GF-D8 (cell line): ENCODE measurements around the gene HES3.
A peak's percentile ranks its signal among the peaks of the same experiment; 100 is the strongest.

Experiments used
- DNase-seq: peaks from one replicate; lab custom pipeline; 2025; lab: John Stamatoyannopoulos, UW

HES3 gene

DNA sequence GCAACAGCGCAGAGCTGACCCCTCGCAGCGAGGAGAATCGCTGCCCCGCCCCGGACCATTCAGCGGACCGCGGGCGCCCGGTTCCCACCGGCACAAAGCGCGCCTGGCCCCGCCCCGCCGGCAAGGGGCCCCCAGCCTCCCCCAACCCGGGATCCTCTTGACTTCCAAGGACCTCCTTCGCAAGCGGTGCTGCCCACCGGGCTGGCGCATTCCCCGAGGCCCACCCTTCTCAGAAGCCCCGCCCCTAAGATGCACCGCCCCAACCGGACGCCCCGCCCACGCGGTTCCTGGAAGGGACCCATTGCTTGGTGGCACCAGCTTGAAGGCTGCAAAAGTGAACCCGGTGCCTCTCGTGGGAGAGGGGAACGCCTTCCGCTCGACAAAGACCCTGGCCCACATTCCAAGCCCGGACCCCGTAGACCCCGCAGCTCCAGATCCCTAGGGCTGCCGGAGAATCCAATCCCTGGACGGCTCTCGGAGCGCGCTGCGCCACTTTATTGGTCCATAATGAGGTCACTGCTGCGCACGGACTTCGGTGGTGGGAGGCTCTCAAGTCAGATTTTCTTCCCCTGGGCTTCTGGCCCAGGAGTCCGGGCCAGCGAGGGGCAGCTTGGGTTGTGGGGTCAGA lies 2.0 kb downstream of the HES3 start:
- DNase-seq = no peak

DNA sequence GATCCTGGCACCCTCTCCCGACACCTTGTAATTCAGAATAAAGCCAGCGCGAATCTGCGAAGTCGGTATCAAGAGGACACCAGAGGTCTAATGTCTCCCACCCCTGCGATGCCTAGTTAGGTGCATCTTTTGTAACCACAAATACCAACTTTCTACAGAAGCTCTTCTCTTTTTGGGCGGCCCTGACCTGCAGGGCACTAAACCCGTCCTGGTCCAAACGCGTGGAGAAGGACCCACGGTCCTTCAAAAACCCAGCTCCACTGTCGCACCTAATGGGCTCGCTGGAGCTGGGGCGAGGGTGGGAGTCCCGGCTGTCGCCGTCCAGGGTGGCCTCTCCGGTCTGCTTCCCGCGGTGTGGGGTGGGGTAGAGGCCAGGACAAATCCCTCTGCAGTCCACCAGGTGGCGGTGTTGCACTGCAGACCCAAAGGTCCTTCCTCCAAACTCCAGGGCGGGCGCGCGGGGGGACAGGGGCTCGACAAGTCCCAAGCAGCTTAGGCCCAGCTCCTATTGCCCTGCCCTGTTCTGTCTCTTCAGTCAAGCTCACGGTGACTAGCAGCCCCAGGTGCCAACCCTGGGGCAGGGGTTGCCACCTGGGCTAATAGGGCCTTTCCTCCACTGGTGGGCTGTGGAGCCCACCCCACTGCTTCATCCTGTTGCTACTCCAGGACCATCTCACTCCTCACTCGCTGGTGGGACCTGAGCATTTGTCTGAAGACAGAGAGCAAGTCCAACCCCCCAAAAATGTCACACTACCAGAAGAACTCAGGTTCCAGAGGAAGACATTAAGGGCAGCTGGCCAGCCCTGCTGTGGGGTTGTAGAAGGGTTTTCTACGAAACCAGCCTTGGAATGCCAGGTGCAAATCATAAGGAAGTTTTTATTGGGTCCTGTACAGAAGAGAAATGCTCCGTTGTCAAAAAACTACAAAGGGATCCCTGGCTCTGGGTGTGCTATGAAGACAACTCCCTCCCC lies 2.8 kb downstream of the HES3 start:
- peak; percentile 10 for DNase-seq

DNA sequence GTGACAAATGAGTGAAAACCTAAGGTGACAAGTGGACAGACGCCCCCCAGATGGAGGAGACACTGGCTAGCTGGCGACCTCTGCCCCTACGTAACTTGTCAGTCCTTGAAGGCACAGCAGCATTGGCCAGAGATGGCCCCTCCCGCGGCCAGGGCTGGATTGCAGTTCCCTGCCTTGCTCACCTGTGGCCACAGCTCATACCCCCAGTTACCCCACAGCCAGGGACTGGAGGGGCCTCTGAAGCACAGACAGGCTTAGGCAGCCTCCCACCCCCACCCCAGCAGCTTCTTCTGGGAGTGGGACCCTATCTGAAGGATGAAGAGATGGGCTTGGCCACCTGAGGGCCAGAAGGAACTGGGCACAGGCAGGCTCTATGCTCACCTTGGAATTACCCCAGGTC lies 3.7 kb downstream of the HES3 start:
- DNase-seq = no peak

DNA sequence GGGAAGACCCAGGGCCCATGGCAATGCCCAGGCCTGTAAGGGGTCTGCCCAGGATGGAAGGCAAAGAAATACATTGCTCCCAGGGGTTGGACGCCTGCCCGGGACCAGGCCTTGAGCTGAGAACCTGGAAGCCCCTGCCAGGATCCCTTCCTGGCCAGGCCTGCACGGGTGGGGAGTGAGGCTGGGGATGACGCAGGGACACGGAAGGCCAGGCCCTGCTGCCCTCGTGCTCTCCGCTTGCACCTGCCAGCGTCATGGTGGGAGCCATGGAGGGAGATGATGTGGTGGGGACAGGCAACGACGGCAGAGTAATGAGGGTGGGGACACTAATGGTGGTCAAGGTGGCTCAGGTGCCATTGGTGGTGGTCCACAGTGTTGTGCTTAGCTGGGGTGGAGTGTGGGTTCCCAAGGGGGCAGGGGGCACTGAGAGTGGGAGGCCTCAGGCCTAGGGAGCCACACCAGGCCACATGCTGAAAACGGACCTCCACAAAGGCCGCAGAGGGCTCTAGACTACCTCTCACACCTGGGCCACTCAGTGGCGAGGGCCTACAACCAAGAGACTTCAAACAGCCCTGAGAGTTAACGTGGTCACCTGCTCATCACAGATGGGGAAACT lies 4.3 kb downstream of the HES3 start:
- no peak for DNase-seq

DNA sequence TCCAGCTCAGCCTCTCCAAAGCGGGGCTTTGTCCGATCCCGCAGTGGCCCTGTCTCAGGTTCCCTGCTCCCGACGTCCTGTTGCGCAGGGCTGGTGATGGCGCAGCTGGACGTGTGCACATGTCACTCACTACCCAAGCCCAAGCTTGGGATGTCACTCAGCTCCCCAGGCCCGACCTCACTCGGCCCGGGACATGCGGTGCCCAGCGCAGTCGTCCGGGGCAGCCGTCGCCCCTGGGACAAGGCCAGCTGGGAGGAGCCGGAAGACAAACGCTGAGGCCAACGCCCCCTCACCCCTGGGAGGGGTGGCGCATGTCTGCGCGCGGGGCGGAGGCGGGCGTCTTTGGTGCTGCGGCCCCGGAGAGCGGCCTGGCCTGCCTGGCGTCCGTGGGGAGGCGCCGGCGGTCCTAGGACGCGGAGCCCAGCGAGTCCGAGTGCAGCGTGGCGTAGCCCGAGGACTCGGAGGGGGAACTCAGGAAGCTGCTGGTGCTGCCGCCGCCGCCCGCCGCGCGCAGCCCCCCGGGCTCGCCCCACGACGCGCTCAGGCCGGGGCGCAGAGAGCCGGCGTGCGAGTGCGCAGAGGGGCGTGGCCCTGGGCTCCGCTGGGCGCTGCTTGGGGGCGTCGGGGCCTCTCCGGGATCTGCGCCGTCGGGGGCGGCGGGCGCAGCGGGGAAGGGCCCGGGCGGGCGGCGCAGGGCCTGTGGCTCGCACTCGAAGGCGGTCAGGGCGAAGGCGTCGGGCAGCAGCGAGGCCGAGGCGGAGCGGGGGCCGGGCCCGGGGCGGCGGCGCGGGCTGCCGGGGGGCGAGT lies 5.2 kb downstream of the HES3 start:
- DNase-seq = no peak

DNA sequence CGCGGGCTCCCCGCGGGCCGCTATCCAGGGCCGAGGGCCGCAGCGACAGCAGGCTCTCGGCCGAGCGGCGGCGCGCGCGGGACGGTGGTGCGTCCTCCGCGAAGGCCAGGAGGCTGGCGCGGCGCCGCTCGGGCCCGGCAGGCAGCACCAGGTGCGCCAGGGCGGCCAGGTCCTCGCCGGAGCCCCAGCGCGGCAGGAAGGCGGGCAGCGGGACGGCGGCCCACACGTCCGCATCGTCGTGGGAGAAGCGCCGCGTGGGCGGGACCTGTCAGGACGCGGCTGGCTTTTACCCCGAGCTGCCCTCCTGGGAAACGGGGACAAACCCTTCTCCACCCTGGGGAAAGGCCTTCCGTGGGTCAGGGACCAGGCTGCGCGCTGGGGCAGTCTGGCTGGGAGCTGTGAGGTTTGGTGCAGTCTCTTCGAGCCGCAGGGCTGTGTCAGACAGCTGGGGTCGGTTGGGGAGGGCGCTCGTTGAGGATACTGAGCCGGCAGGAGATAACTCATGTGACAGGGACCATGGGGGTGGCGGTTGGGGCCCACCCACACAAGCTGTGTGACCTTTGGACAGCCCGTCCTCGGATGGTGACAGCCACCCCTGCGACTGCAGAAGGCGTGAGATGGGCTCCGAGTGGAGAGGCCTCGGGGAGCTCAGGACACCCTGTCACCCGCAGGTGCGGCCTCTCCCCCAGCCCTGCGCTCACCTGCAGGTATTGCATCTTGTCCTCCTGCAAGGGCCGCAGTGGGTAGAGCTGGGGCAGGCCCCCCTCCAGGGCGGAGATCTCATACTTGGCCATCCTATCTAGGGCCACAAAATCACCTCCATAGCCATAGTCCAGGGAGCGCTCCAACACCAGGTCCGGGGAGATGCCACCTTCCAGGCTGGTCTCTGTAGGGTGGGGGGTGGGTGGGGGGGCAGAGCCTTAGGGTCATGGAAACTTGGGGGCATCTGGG lies 6.0 kb downstream of the HES3 start:
- DNase-seq = no peak

DNA sequence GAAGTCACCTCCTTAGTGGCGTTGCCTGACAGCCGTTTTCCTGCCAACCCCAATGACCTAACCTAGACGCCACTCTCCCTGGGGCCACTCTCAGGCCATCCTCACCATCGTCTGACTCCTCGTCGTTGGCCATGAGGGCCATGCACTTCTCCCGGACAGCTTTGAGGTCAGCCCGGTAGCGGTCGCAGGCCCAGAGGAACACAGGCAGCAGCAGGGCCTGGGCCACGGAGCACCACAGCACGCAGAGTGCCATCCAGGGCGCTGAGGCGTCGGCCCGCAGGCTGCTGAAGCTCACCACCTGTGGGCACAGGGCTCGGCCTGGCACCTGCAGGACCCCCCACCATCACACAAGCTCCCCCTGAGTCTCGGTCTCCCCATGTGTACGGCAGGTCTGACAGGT lies 7.3 kb downstream of the HES3 start:
- DNase-seq = no peak

DNA sequence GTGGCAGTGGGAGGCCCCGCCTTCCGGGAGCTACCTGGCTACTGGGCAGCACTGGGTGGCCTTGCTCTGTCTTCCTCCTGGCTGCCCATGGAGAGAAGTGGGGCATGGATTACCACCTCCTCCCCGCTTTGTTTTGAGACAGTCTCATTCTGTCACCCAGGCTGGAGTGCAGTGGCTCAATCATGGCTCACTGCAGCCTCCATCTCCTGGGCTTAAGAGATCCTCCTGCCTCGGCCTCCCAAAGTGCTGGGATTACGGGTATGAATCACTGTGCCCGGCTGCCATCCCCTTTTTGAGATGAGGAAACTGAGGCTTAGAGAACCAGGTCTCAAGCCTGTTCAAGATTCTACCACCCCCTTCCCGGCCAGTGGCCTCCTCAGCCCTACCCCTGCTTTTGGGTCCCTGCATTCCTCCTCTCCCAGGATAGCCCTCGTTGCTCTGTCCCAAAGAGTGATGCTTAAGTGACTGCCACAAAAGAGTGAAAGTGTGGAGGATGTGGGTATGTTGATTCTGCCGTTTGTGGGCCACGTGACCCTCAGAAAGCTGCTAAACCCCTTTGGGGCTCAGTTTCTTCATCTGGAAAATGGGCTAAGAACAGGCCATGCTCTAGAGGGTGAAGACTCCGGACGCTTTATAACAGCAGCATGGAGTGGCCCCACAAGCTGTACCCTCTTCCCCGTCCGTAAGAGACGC lies 7.8 kb downstream of the HES3 start:
- DNase-seq = no peak

DNA sequence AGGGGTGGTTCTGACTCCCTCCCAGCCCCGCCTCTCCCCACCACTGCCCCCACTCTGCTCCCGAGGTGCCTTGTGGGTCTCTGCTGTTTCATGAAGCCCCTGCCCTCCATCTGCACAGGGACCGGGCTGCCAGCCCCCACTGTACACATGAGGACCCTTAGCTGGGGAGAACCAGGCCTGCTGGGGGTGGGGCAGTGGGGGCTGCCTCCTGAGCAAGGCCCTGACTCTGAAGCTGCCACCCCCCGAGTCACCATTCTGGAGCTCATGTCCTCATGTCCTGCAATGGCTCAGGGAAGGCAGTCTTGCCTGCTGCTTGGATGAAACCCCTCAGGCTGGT lies 8.4 kb downstream of the HES3 start:
- no peak for DNase-seq

DNA sequence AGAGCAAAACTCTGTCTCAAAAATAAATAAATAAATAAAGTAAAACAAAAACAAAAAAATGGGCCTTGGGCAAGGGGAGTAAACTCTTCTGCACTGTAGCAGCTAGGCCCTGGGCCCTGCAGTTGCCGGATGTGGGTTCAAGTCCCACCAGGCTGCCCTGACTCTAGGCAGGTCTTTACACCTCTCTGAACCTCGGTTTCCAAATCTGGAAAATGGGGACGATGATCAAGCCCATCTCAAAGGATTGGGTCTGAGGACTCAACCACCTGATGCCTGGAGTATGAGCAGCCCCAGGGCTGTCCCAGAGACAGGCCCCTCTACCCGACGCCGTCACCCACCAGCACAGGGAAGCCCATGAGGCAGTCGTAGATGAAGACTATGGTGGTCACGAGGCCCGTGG lies 9.4 kb downstream of the HES3 start:
- no peak for DNase-seq

DNA sequence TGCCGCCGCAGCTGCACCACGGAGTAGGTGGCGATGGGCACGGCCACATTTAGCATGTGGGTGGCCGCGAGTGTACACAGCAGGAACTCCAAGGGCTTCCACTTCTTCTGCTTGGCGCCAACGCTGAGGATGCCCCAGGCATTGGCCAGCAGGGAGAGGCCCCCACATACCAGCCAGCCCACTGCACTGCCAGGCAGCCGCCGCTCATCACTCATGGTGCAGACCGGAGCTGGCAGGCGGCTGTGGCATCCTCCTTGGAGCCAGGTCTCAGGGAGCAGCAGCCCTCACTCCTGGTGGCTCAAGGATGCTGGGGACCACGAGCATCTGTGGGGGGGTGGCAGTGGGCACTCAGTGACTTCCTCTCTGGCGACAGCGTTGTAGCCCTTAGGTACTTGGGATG lies 10.7 kb downstream of the HES3 start:
- DNase-seq = no peak

DNA sequence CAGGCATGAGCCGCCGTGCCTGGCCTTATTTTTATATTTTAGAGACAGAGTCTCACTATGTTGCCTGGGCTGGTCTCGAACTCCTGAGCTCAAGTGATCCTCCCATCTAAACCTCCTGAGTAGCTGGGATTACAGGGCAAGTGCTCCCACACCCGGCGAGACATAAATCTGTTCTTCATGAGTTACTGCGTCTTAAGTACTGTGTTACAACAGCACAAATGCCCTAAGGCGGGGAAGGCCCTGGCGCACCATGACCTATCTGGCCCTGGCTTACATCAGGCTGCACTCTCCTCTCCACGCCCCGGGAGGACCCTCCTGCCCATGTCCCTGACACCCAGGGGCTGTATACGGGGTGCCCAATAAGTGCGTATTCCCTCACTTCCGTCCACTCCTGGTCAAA lies 12.7 kb downstream of the HES3 start:
- DNase-seq = no peak

DNA sequence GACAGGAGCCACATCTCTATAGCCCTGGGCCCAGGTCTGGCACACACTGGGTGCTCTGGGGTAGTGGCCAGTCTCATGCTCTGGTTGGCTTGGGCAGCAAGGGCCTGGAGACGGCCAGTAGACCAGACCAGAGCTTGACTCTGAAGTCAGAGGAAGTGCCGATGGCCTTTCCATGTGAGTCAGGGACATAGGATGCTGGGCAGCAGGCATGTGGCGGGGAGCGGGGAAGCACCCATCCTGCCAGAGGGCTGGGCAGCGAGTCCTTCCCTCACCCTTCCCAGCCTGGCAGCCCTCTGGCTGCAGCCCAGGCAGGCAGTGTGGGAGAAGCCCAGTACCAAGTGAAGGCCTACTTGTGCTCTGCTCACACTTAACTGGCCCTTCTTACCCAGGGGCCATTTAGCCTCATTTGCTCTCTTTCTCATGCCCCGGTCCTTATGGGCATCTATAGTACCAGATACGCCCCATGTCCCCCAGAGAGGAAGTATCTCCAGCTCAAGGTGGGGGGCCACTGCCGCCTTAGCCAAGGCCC lies 13.6 kb downstream of the HES3 start:
- no peak for DNase-seq

DNA sequence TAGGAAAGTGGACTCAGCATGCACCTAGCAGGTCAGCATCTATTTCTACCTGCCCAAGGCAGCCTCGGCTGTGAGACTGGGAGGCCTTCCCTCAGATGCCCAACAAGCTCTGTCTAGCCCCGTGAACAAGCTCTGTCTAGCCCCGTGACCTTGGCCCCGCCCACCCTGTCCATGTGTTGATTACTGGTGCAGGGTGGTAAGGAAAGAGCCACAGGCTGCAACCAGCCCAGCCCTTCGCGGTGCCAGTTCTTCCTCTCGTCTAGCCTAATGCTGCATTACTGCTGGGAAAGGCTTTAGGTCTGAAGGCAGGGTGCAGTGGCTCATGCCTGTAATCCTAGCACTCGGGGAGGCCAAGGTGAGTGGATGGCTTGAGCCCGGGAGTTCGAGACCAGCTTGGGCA lies 14.7 kb downstream of the HES3 start:
- no peak for DNase-seq

DNA sequence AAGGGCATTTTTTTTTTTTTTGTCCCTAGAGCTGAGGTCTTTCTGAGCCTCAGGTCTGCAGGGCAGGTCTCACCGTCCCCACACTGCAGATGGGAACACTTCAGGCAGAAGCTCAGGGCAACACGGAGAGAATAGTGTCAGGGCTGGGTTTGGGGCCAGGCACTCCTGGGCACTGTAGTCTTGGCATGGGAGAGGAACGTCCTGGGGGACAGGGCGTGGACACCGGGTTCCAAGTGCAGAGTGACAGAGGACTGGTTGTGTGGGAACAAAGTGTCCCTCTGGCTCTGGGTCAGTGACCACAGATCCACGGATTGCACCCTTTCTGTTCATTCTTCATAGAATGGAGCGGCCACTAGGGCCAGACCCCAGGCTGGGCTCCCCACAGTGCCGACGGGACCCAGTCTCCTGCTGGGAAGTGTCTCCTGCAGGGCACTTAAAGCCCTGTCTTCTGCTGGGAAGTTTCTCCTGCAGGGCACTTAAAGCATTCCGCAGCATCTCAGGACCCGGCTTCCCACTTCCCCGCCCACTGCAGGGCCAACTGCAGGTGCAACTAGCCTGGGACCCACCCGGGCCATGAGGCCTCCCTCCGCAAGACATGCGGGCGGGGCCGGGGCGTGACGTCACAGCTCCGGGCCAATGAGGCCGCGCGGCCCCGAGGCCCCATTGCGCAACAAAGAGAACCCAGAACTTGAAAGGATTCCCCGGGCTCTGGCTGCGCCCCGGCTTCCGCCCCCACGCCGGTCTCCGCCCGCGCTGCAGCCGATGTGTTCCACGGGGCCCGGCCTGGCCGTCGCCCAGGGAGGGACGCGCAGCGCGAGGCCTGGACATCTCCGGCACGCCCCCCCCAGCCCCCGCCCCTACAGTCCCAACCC lies 15.7 kb downstream of the HES3 start:
- peak; percentile 63 for DNase-seq

DNA sequence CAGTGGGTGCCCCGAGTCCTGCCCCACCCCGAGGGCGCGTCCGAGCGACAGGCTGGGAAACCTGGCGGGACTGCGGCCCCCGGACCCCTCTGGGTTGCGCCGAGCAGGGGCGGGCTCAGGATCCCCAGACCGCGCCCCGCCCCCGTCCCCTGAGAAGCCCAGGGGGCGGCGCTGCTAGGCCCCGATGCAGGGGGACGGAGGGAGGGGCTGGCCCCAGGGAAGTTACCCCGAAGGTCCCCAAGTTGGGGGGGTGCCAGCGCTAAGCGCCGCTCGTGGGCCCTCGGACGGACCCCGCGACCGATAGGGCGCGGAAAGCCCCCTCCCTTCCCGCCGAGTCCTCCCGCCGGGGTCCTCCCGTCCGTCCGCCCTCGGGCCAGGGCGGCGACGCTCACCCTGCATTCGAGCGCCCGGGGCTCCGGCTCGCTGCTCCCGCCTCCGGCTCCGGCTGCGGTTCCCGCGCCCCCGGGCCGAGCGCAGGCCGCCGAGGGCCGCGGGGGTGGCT lies 16.5 kb downstream of the HES3 start:
- DNase-seq = no peak

DNA sequence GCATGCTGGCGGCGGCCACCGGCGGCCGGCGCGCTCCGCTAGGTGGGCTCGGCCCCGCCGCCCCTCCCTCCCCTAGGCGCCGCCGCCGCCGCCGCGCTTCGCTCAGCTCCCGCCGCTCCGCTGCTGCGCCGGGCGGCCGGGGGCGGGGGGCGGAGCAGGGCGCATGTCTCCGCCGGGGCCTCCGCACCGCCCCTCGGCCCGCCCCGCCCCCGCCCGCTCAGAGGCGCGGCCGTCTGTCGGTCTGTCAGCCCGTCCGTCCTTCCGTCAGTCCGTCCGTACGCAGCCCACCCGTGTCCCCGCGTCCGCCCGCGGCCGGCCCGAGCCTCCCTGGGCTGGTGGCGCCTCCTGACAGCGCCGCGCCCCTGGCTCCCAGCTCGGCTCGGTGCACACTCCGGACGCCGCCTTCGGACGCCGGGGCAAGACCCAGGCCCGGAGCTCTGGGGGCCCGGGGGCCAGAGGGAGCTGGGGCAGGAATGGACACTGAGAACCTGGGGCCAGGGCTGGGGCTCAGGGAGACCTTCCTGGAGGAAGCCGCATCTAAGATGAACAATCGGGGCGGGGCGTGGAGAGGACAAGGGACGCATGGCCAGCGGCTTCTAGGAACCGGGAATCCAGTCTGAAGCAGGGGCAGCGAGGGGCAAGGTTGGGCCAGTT lies 17.1 kb downstream of the HES3 start, which contains the start of gene GPR153:
GPR153 (minus strand) TSS at position 138 of the 654 bp plus-strand sequence. CDS start 6,193 bp downstream, outside the sequence.
- DNase-seq = no peak

DNA sequence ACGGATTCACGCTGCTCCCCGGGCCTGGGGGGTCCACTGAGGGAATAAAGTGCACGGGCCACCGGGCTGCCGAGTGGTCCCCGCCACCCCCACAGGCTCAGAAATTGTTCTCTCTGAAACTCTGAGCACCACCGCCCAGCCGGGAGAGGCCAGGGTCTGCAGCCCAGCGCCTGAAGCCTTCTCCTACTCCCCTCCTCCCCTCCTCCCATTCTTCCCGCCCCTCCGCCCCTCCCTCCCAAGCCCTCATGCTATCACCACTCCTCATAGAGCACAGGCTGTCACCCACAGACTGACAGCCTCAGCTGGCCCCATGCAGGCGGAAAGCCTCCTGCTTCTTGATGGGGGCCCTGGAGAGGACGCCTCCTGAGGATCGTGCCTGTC lies 17.6 kb downstream of the HES3 start:
- DNase-seq = no peak
